Measurements from ENCODE around the gene ERBIN. TPM values are rescaled to one million over a fixed set of nuclear protein-coding genes. Genes with fewer than 3 reads are reported as not detected.

The ERBIN gene
- total RNA-seq, 1 experiment from 2014 or later = 88.4 TPM

GRCh38 chr5:65952259-65952658, 25.9 kb downstream of the ERBIN start:
- ChIA-PET CTCF (no interaction called here), POLR2A (interaction anchor here (0.7 kb wide), 1 partner anchor 23 kb away, joined by 4 read pairs; no protein-coding TSS in a partner anchor)
- no peaks in the 10 kb centered on the region for H3K9me3 ChIP-seq (ENCODE audit: control insufficient read depth, insufficient read depth, low read depth, low read length)
- no peak overlapping the region for H3K4me3 ChIP-seq (ENCODE audit: low read depth in 2 of 2, low read length in 2 of 2)
- TF ChIP-seq CTCF (IDR thresholded peaks at IDR 0.05) (no peak), POLR2AphosphoS5 (IDR thresholded peaks at IDR 0.05; ENCODE audit: low read depth, low read length) (no peak)
- no peaks in the 10 kb centered on the region for H3K27me3 ChIP-seq (ENCODE audit: control insufficient read depth, insufficient read depth, low read length)
- intact Hi-C loops (cut with micrococcal nuclease; ENCODE audit: unreplicated experiment) (no loop called here), in situ Hi-C loops (cut with HindIII; ENCODE audit: low pct_unique_long_range_greater_than_20kb, low sequenced_read_pairs) (no loop called here)
- no peaks in the 10 kb centered on the region for H3K4me1 ChIP-seq (ENCODE audit: control insufficient read depth, insufficient read depth, low read length)
- ATAC-seq (no peak), DNase-seq (ENCODE audit: low read depth, low spot score) (no peak)
- H3K36me3 ChIP-seq (ENCODE audit: control insufficient read depth, insufficient read depth, low read length) = no peaks in the 10 kb centered on the region
- BruUV-seq (replicated peaks) = no TSS peak
- H3K27ac ChIP-seq (ENCODE audit: low read length) = no peak overlapping the region

GRCh38 chr5:65954200-65954599, 27.8 kb downstream of the ERBIN start:
- H3K4me1 ChIP-seq (ENCODE audit: control insufficient read depth, insufficient read depth, low read length) = no peaks in the 10 kb centered on the region
- BruUV-seq (replicated peaks) = TSS peak; percentile 8
- TF ChIP-seq CTCF (IDR thresholded peaks at IDR 0.05) (no peak), POLR2AphosphoS5 (IDR thresholded peaks at IDR 0.05; ENCODE audit: low read depth, low read length) (no peak), SIN3A (IDR thresholded peaks at IDR 0.05; ENCODE audit: borderline replicate concordance, insufficient read depth, low read depth, low read length) (no peak), TCF7L2 (IDR thresholded peaks at IDR 0.05; ENCODE audit: low read depth, low read length) (no peak), REST (IDR thresholded peaks at IDR 0.05; ENCODE audit: insufficient read depth in 1 of 2, low read depth in 2 of 2, low read length in 1 of 2) (no peak)
- no peak overlapping the region for H3K4me3 ChIP-seq (ENCODE audit: low read depth in 2 of 2, low read length in 2 of 2)
- CTCF ChIA-PET = no interaction called here
- intact Hi-C loops (cut with micrococcal nuclease; ENCODE audit: unreplicated experiment) (no loop called here), in situ Hi-C loops (cut with HindIII; ENCODE audit: low pct_unique_long_range_greater_than_20kb, low sequenced_read_pairs) (no loop called here)
- H3K36me3 ChIP-seq (ENCODE audit: control insufficient read depth, insufficient read depth, low read length) = no peaks in the 10 kb centered on the region
- H3K27me3 ChIP-seq (ENCODE audit: control insufficient read depth, insufficient read depth, low read length) = no peaks in the 10 kb centered on the region
- no peaks in the 10 kb centered on the region for H3K9me3 ChIP-seq (ENCODE audit: control insufficient read depth, insufficient read depth, low read depth, low read length)
- ATAC-seq = no peak
- POLR2A ChIA-PET = no interaction called here
- DNase-seq (ENCODE audit: low read depth, low spot score) = no peak
- H3K27ac ChIP-seq (ENCODE audit: low read length) = no peak overlapping the region
